ENCODE results near the gene HCCS. TPM values are rescaled to one million over a fixed set of nuclear protein-coding genes. Genes with fewer than 3 reads are reported as not detected.

HCCS gene
- total and polyA plus RNA-seq, 2 of the 8 experiments (the other 6 are each of a cell fraction or from before 2014, with no cell fraction given), result 11.9 to 29.9 TPM

DNA sequence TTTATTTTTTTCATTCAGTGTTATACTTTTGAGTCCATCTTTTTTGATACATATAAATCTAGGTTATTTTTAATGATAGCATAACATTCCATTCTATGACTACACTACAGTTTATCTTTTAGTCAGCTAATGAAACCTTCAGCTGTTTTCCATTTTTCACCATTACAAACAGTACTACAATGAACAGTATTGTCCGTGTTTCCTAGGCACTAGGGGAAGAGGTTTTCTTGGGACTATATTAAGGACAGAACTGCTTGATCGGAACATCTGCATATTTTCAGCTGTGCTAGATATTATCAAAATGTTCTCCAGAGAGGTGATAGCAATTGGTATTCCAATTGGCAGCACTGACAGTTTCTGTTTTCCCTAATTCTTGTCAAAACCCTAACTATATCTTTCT is 44.3 kb upstream of the HCCS start (continued):
- TF ChIP-seq EGR1 (IDR thresholded peaks at IDR 0.05; ENCODE audit: borderline replicate concordance, low read depth, low read length) (no peak), POU5F1 (IDR thresholded peaks at IDR 0.05; ENCODE audit: low read depth, low read length) (no peak), PHF8 (conservative IDR thresholded peaks at IDR 0.05; ENCODE audit: low read depth, low read length) (no peak)

All from H1 (cell line).